Measurements from ENCODE around the gene ZSCAN10.

Gene ZSCAN10

DNA sequence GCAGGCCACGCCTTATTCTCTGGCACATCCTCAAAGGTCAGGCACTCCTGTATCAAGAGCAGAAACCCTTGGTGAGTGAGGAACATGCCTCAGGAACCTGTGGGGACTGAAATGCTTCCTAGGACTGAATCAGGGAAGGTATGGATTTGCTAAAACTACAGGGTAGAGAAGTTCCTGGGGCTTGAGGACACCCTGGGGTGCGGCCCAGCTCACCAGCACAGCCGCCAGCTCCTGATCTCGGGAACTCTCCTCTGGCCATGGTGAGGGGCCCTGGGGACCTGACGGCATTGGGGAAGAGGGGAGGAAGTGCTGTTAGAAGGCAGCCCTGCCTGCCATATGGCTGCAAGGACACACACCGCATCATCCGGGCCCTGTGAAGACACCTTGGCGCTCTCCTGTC lies 7.5 kb downstream of the ZSCAN10 start:
- no peak for DNase-seq
- Histone ChIP-seq H3K4me2 (ENCODE audit: low read length, poor library complexity, severe bottlenecking) (no peak overlapping the region), H3K18ac (ENCODE audit: low read depth in 1 of 2, low read length in 2 of 2) (no peak overlapping the region), H3K27me3 (ENCODE audit: control insufficient read depth in 1 of 2, insufficient read depth in 1 of 2, low read length in 2 of 2) (peaks cover 14 to 45% of the 10 kb centered on the region in 2 experiments), H3K4me1 (ENCODE audit: control insufficient read depth, insufficient read depth, low read depth, low read length) (peaks cover 11% of the 10 kb centered on the region), H3K4ac (ENCODE audit: low read depth in 1 of 2, low read length in 2 of 2) (no peak overlapping the region), H3K9me3 (ENCODE audit: control insufficient read depth, low read length) (no peaks in the 10 kb centered on the region), H4K91ac (ENCODE audit: low read length) (peak overlapping the region; percentile 20), H3K79me1 (replicated peaks; ENCODE audit: low read length, poor library complexity, severe bottlenecking) (no peaks in the 10 kb centered on the region), H3K27ac (ENCODE audit: low read length, poor library complexity, severe bottlenecking) (no peak overlapping the region), H3K36me3 (ENCODE audit: control insufficient read depth in 1 of 2, insufficient read depth in 2 of 2, low read depth in 1 of 2, low read length in 2 of 2) (no peaks in the 10 kb centered on the region), H2BK120ac (ENCODE audit: low read depth, low read length) (no peak overlapping the region), H2BK15ac (ENCODE audit: low read depth, poor library complexity, severe bottlenecking) (no peak overlapping the region), H2BK5ac (ENCODE audit: low read depth, low read length, poor library complexity, severe bottlenecking) (no peak overlapping the region), H2AK5ac (ENCODE audit: low read length, severe bottlenecking) (no peak overlapping the region), H3K9ac (ENCODE audit: low read length) (no peak overlapping the region), H4K8ac (ENCODE audit: low read length) (no peak overlapping the region), H2AFZ (ENCODE audit: low read depth, low read length) (no peak overlapping the region), H2BK12ac (ENCODE audit: low read length in 2 of 2) (no peak overlapping the region), H3K14ac (ENCODE audit: low read length in 2 of 2) (no peak overlapping the region), H3K4me3 (ENCODE audit: insufficient read depth in 1 of 2, low read depth in 1 of 2, low read length in 2 of 2) (no peak overlapping the region), H3K23ac (ENCODE audit: low read length in 2 of 2) (no peak overlapping the region)
- 87% methylated on average over 8 of the region's 8 CpGs for WGBS

DNA sequence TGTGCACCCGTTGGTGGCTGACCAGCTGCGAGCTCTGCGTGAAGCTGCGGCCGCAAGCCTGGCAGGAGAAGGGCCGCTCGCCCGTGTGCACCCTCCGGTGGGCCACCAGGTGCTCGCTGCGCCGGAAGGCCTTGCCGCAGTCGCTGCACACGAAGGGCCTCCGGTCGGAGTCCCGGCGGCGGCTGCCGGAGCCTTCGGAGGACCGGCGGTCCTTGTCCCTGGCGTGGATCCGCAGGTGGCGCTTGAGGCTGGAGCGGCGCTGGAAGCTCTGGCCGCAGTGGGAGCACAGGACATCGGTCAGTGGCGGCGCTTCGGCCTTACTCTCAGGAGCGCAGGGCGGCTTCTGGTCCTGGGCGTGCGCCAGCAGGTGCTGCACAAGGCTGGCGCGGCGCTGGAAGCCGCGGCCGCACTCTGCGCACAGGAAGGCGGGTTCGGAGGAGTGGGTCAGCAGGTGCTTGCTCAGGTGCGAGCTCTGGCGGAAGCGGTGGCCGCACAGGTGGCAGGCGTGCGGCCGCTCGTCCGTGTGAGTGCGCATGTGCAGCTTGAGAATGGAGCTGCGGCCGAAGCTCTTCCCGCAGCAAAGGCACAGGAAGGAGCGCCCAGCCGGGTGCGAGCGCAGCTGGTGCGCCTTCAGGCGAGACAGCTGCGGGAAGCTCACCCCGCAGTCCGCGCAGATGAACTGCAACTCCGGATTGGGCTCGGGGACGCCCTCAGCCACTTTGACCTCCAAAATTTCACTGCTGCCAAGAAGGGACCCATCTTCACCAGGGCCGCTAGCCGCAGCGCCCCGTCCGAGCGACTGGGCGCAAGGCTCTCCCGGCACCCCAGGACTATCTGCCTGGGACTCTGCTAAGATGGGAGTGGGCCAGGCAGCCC lies 9.1 kb downstream of the ZSCAN10 start:
- WGBS = 97% methylated on average over 81 of the region's 81 CpGs

DNA sequence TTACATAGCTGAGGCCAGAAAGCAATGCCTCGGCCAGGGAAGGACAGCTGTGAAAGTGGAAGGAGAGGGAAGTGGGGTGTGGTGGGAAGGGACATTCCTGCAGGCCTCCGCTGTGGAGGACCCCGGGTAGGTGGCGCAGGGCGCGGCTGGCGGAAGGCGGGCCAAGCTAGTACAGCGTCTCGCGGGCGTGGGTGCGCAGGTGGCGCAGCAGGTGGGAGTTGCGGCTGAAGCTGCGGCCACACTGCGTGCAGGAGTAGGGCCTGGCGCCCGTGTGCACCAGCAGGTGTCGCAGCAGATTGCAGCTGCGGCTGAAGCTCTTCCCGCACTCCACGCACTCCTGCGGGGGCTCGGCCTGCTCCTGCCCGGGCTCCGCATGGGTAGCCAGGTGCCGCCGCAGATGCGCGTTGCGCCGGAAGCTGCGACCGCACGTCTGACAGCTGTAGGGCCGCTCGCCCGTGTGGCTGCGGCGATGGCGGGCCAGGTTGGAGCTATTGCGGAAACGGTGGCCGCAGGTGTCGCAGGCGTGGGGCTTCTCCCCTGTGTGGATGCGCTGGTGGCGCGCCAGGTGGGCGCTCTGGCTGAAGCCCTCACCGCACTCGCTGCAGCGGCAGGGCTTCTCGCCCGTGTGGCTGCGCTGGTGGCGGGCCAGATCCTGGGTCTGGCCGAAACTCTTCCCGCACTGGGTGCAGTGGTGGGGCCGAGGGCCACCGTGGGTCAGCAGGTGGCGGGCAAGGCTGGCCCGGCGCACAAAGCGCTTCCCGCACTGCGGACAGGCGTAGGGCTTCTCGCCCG lies 10.0 kb downstream of the ZSCAN10 start:
- 97% methylated on average over 70 of the region's 71 CpGs for WGBS
- Histone ChIP-seq H3K27me3 (ENCODE audit: control insufficient read depth in 1 of 2, insufficient read depth in 1 of 2, low read length in 2 of 2) (peaks cover 17 to 53% of the 10 kb centered on the region in 2 experiments), H3K4me1 (ENCODE audit: control insufficient read depth, insufficient read depth, low read depth, low read length) (peaks cover 11% of the 10 kb centered on the region), H2AFZ (ENCODE audit: low read depth, low read length) (no peak overlapping the region), H2BK15ac (ENCODE audit: low read depth, poor library complexity, severe bottlenecking) (no peak overlapping the region), H3K79me1 (replicated peaks; ENCODE audit: low read length, poor library complexity, severe bottlenecking) (no peaks in the 10 kb centered on the region), H4K8ac (ENCODE audit: low read length) (no peak overlapping the region), H2BK5ac (ENCODE audit: low read depth, low read length, poor library complexity, severe bottlenecking) (no peak overlapping the region), H3K9ac (ENCODE audit: low read length) (no peak overlapping the region), H3K27ac (ENCODE audit: low read length, poor library complexity, severe bottlenecking) (no peak overlapping the region), H3K4me3 (ENCODE audit: insufficient read depth in 1 of 2, low read depth in 1 of 2, low read length in 2 of 2) (peak overlapping the region in 1 of 2 experiments; percentile 35), H2BK12ac (ENCODE audit: low read length in 2 of 2) (no peak overlapping the region), H3K4ac (ENCODE audit: low read depth in 1 of 2, low read length in 2 of 2) (no peak overlapping the region), H2AK5ac (ENCODE audit: low read length, severe bottlenecking) (no peak overlapping the region), H3K18ac (ENCODE audit: low read depth in 1 of 2, low read length in 2 of 2) (no peak overlapping the region), H3K9me3 (ENCODE audit: control insufficient read depth, low read length) (no peaks in the 10 kb centered on the region), H3K36me3 (ENCODE audit: control insufficient read depth in 1 of 2, insufficient read depth in 2 of 2, low read depth in 1 of 2, low read length in 2 of 2) (no peaks in the 10 kb centered on the region), H3K4me2 (ENCODE audit: low read length, poor library complexity, severe bottlenecking) (no peak overlapping the region), H3K23ac (ENCODE audit: low read length in 2 of 2) (no peak overlapping the region), H4K91ac (ENCODE audit: low read length) (peak overlapping the region; percentile 40), H2BK120ac (ENCODE audit: low read depth, low read length) (no peak overlapping the region), H3K14ac (ENCODE audit: low read length in 2 of 2) (no peak overlapping the region)
- no peak for DNase-seq

More for the DNA sequence above, 9.1 kb downstream of the ZSCAN10 start:
- no peaks in the 10 kb centered on the region for H3K36me3 ChIP-seq (ENCODE audit: control insufficient read depth in 1 of 2, insufficient read depth in 2 of 2, low read depth in 1 of 2, low read length in 2 of 2)
- no peak overlapping the region for H3K4me3 ChIP-seq (ENCODE audit: insufficient read depth in 1 of 2, low read depth in 1 of 2, low read length in 2 of 2)
- no peak overlapping the region for H3K27ac ChIP-seq (ENCODE audit: low read length, poor library complexity, severe bottlenecking)
- no peak overlapping the region for H2BK120ac ChIP-seq (ENCODE audit: low read depth, low read length)
- no peak overlapping the region for H3K14ac ChIP-seq (ENCODE audit: low read length in 2 of 2)
- no peak overlapping the region for H3K18ac ChIP-seq (ENCODE audit: low read depth in 1 of 2, low read length in 2 of 2)
- H2BK15ac ChIP-seq (ENCODE audit: low read depth, poor library complexity, severe bottlenecking) = no peak overlapping the region
- H3K79me1 ChIP-seq (replicated peaks; ENCODE audit: low read length, poor library complexity, severe bottlenecking) = no peaks in the 10 kb centered on the region
- no peak overlapping the region for H2BK12ac ChIP-seq (ENCODE audit: low read length in 2 of 2)
- H2AK5ac ChIP-seq (ENCODE audit: low read length, severe bottlenecking) = no peak overlapping the region
- DNase-seq = no peak
- no peak overlapping the region for H3K23ac ChIP-seq (ENCODE audit: low read length in 2 of 2)
- H3K4me2 ChIP-seq (ENCODE audit: low read length, poor library complexity, severe bottlenecking) = no peak overlapping the region
- no peak overlapping the region for H4K8ac ChIP-seq (ENCODE audit: low read length)
- no peaks in the 10 kb centered on the region for H3K9me3 ChIP-seq (ENCODE audit: control insufficient read depth, low read length)
- H3K4me1 ChIP-seq (ENCODE audit: control insufficient read depth, insufficient read depth, low read depth, low read length) = peaks cover 11% of the 10 kb centered on the region
- H3K4ac ChIP-seq (ENCODE audit: low read depth in 1 of 2, low read length in 2 of 2) = no peak overlapping the region
- H2AFZ ChIP-seq (ENCODE audit: low read depth, low read length) = no peak overlapping the region
- H3K9ac ChIP-seq (ENCODE audit: low read length) = no peak overlapping the region
- peak overlapping the region; percentile 40 for H4K91ac ChIP-seq (ENCODE audit: low read length)
- H3K27me3 ChIP-seq (ENCODE audit: control insufficient read depth in 1 of 2, insufficient read depth in 1 of 2, low read length in 2 of 2) = peaks cover 17 to 53% of the 10 kb centered on the region in 2 experiments
- no peak overlapping the region for H2BK5ac ChIP-seq (ENCODE audit: low read depth, low read length, poor library complexity, severe bottlenecking)

DNA sequence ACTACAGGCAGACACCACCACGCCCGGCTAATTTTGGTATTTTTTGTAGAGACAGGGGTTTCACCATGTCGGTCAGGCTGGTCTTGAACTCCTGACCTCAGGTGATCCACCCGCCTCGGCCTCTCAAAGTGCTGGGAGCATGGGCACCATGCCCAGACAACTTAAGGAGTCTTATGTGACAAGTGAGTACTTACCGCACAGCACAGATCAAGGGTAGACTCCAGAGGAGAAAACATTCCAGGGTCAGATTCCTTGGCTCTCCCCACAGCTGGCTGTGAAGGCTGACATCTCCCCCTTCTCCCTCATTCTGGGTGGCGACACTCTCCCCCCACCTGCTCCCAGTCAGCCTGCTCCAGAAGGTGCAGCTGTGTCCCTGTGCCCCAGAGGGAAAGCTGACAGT lies 10.6 kb downstream of the ZSCAN10 start:
- Histone ChIP-seq H3K36me3 (ENCODE audit: control insufficient read depth in 1 of 2, insufficient read depth in 2 of 2, low read depth in 1 of 2, low read length in 2 of 2) (no peaks in the 10 kb centered on the region), H3K23ac (ENCODE audit: low read length in 2 of 2) (no peak overlapping the region), H3K27ac (ENCODE audit: low read length, poor library complexity, severe bottlenecking) (no peak overlapping the region), H3K9me3 (ENCODE audit: control insufficient read depth, low read length) (no peaks in the 10 kb centered on the region), H3K4me3 (ENCODE audit: insufficient read depth in 1 of 2, low read depth in 1 of 2, low read length in 2 of 2) (no peak overlapping the region), H3K4me2 (ENCODE audit: low read length, poor library complexity, severe bottlenecking) (no peak overlapping the region), H3K4ac (ENCODE audit: low read depth in 1 of 2, low read length in 2 of 2) (no peak overlapping the region), H4K91ac (ENCODE audit: low read length) (no peak overlapping the region), H2BK5ac (ENCODE audit: low read depth, low read length, poor library complexity, severe bottlenecking) (no peak overlapping the region), H3K4me1 (ENCODE audit: control insufficient read depth, insufficient read depth, low read depth, low read length) (peaks cover 11% of the 10 kb centered on the region), H2AFZ (ENCODE audit: low read depth, low read length) (no peak overlapping the region), H2BK12ac (ENCODE audit: low read length in 2 of 2) (no peak overlapping the region), H3K9ac (ENCODE audit: low read length) (no peak overlapping the region), H4K8ac (ENCODE audit: low read length) (no peak overlapping the region), H3K27me3 (ENCODE audit: control insufficient read depth in 1 of 2, insufficient read depth in 1 of 2, low read length in 2 of 2) (peaks cover 17 to 54% of the 10 kb centered on the region in 2 experiments), H2BK120ac (ENCODE audit: low read depth, low read length) (no peak overlapping the region), H3K14ac (ENCODE audit: low read length in 2 of 2) (no peak overlapping the region), H2AK5ac (ENCODE audit: low read length, severe bottlenecking) (no peak overlapping the region), H3K18ac (ENCODE audit: low read depth in 1 of 2, low read length in 2 of 2) (no peak overlapping the region), H2BK15ac (ENCODE audit: low read depth, poor library complexity, severe bottlenecking) (no peak overlapping the region), H3K79me1 (replicated peaks; ENCODE audit: low read length, poor library complexity, severe bottlenecking) (no peaks in the 10 kb centered on the region)
- 94% methylated on average over 6 of the region's 7 CpGs for WGBS
- no peak for DNase-seq

Data from mesenchymal stem cell (in vitro differentiated cells and primary cell).